GM18507 (cell line): Measurements from ENCODE around the gene SLC26A6.

Experiments
- DNase-seq: peaks from one replicate; pipeline ENCODE4 v3.0.0; 2011; ENCODE audit warnings: low read depth; ENCODE audit not compliant: insufficient read length; ENCODE audit errors: extremely low spot score
- FAIRE-seq: peaks from 2 replicates; lab custom pipeline; 2011; peaks lifted over from hg19 to GRCh38; lab: Jason Lieb, UNC

SLC26A6 gene

GRCh38 chr3:48634661-48635221, 520 bp downstream of the SLC26A6 start:
- DNase-seq (peak; percentile 44), FAIRE-seq (peak; percentile 83)

GRCh38 chr3:48633743-48634142, 1.5 kb downstream of the SLC26A6 start:
- DNase-seq (no peak), FAIRE-seq (no peak)

- DNase-seq (no peak), FAIRE-seq (no peak)
Measured at GRCh38 chr3:48633256-48633655, 2.0 kb downstream of the SLC26A6 start.

DNA sequence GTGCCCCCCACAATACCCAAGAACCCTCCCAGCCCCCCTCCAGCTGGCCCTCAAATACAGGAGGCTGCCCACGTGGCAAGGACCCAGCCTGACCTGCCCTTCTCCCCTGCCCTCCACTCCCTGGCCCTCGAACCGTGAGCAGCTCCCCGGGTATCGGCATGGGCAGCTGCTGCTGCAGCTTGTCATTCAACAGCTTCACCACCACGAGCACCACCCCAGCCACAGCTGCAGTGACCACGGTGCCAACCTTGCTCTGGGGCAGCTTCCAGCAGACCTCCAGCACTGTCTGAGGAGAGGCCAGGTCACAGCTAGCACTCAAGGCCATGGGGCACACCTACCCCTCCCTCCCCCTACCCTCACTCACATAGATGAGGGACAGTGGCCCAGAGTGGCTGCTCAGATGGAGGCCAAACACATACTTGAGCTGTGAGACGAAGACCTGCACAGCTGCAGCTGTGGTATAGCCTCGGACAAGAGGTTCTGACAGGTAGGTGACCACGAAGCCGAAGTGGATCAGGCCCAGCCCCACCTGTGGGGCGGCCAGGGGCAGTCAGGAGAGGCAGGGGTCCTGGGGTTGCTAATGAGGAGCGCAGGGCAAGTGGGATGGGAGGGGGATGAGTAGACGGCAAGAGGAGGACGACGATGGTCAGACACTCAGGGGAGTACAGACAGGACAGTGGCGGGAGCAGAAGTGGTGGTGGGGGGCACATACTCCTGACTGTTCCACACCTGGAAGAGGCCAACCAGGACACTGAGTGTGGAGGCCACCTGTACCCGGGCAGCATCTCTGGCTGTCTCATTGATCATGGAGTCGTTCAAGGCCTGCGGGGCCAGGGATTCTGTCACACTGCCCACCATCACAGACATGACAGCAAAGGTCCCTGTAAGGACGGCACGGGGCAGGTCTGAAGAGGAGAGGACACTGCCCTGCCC, 3.5 kb downstream of the SLC26A6 start:
- FAIRE-seq (no peak), DNase-seq (no peak)

DNA sequence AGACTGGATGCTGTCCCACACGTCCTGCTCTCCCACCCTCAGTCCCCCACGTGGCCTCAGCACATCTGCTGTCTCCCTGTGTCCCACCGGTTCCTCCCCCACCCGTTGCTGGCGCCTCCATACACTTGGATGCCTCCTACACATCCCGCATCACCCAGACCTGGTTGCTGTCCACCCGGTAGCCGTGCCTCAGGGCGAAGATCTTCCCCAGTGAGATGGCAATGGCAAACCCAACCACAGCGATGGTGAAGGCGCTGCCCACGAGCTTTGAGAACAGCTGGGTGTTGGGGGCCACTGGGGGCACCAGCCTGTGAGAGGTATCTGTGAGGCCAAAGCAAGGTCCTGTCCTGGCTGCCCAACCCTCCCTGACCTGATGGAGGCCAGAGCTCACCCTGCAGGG, 4.4 kb downstream of the SLC26A6 start:
- FAIRE-seq = no peak
- no peak for DNase-seq

DNA sequence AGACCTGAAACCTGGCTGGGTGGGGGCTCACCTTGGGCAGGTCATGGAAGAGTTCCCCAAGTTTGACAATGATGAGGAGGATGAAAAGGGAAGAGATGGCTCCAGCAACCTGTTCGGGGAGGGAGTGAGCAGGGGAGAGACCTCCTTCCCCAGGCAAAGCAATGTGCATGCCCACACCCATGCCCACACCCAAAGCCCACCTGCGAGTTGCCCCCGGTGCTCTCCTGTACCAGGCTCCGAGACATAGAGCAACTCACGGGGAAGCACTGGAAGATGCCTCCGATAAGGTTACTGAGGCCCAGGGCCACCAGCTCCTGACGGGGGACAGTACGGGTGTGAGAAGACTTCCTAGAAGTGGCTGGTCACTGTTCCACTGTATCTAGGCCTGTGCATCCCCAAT, 4.9 kb downstream of the SLC26A6 start:
- no peak for DNase-seq
- FAIRE-seq = no peak

GRCh38 chr3:48629894-48630293, 5.4 kb downstream of the SLC26A6 start:
- no peak for DNase-seq
- no peak for FAIRE-seq

DNA sequence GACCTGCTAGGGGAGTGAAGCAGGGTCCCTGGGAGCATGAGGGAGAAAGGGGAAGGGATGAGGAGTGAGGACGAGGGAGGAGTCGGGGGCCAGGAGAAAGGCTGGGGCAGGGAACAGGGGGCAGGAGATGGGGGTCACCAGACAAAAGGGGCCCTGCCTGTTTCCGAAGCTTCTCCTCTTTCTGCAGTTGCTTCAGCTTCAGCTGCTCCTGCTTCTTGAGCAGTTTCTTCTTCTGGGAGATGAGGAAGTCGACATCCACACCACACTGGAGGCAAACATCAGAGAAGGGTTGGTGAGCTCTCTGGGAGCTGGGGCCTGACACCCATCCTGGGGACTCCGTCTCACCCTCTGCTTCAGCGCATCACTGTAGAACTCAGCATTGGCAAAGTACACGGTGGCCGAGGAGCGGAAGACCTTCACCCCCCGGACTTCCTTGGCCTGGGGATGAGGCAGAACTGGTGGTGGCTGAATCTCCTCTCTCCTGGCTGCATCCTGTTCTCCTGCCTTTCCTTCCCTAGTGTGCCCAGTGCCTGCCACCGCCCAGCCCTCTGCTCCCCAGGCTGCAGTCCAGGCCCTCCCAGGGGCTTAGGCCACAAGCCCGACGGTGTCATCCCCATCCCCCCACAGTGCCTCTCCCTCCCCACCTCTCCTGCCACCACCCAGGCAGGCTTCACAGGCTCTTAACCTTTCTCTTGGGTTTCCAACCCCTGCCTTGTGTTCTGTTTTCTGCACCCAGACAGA, 6.8 kb downstream of the SLC26A6 start:
- FAIRE-seq (no peak), DNase-seq (no peak)

DNA sequence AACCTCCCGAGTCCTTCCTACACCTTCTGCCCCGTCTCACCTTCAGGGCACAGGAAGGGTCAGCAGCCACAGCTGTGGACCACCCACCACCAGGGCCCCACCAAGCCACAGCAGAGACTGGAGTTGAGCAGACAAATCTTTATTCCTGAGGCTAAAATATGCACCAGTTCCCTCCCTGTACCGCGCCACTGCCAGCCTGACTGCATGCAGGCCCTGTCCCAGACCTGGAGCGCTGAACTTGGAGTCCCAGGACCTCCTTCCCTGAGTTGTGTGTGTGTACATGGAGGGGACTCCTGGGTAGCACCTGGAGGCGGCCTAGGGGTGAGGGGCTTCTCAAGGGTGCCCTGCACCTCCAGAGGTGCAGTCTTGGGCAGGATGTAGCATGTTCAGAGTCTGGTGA, 9.7 kb downstream of the SLC26A6 start:
- no peak for FAIRE-seq
- no peak for DNase-seq

- DNase-seq (no peak), FAIRE-seq (no peak)
Measured at GRCh38 chr3:48624767-48625166, 10.5 kb downstream of the SLC26A6 start.

- FAIRE-seq = no peak
- DNase-seq = no peak
Measured at GRCh38 chr3:48623851-48624547, 11.3 kb downstream of the SLC26A6 start.

DNA sequence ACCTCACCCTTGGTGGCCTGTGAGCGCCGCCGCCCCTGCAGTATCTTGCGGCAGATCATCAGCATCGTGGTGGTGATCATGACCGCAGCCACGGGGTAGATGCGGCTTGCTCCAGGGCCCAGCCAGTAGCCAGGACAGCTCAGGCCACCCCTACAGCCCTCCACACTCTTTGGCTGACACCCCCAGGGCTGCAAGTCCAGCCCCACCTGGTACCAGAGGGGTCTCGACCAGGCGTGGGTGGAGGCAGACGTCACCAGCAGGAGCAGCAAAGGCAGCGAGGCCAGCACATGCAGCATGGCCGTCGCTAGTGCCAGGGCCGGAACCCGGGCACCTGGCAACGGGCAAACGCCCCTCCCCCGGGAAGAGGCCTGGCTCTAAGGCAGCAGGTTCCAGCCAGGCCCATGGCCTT, 13.8 kb downstream of the SLC26A6 start, which contains the start of gene TMEM89:
Gene TMEM89, minus strand, starts transcription at position 309 of the 409 bp plus-strand sequence. Its CDS starts 13 bp downstream, at position 296.
- DNase-seq (no peak), FAIRE-seq (no peak)

DNA sequence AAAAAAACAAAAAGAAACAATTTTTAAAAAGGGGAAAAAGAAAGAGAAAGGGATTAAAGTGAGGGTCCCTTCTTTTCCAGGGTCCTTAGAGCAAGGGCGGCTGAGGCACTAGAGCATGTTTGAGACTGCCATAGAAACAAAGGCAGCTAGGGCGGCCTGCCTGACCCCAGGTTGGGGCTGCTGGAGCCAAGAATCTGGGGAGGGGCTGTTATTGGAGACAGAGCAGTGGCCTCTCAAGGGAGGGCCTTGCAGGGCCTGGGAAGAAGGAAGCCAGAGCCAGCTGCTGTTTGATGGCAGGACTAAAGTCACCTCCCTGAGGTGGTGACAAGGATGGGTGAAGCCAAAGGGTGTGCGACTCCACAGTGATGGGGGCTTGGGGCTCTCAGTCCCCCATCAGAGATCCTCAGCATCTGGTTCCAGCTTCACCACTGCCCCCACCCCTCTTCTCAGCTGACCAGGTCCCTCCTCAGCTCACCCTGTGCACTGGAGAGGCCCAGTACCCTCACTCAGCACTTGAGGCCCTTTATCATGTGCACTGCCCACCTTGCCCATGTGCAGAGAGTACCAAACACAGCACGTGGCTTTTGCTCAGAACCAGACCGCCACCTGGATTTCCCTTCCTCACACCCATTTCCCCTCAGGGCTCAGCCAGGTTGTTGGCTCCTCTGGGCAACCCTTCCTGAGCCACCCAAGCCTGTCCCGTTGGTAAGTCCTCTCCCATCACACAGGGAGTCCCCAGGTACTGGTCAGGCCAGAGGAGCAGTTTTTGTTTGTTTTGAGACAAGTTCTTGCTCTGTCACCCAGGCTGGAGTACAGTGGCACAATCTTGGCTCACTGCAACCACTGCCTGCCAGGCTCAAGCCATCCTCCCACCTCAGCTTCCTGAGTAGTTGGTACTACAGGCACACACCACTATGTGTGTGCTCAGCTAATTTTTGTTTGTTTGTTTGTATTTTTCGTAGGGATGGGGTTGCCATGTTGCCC, 15.4 kb downstream of the SLC26A6 start:
- no peak for DNase-seq
- no peak for FAIRE-seq

GRCh38 chr3:48617559-48617958, 17.7 kb downstream of the SLC26A6 start:
- no peak for FAIRE-seq
- DNase-seq = no peak

- DNase-seq (no peak), FAIRE-seq (no peak)
Measured at GRCh38 chr3:48614044-48614443, 21.2 kb downstream of the SLC26A6 start.

- FAIRE-seq = no peak
- DNase-seq = no peak
Measured at GRCh38 chr3:48612309-48612708, 23.0 kb downstream of the SLC26A6 start.

- FAIRE-seq = peak; percentile 92
- peak; percentile 98 for DNase-seq
Measured at GRCh38 chr3:48609088-48610005, 25.9 kb downstream of the SLC26A6 start, which contains the start of gene UQCRC1. Gene UQCRC1, minus strand, starts transcription at chr3:48609646. Its CDS starts 26 bp downstream, at chr3:48609620.
